Left hindlimb (tissue), 1 donor: ENCODE results near the gene LARP7.
"Not testable (repeated sequence)": the region's sequence is repeated elsewhere in the genome, so short reads cannot be mapped to it uniquely, and the experiment has no call there.

Source experiments
- DNase-seq: peaks from one replicate; pipeline ENCODE4 v3.0.0-alpha.2; 2018

LARP7 gene

GRCh38 chr4:112636688-112637551 lies at the start of gene LARP7, which contains the start of gene ZGRF1:
Gene LARP7 (plus strand): TSS chr4:112637143. CDS start chr4:112644670, 7,527 bp downstream.
Gene ZGRF1 (minus strand): TSS chr4:112636909. CDS start chr4:112633176, 3,733 bp downstream.
- DNase-seq, result peak; percentile 100

DNA sequence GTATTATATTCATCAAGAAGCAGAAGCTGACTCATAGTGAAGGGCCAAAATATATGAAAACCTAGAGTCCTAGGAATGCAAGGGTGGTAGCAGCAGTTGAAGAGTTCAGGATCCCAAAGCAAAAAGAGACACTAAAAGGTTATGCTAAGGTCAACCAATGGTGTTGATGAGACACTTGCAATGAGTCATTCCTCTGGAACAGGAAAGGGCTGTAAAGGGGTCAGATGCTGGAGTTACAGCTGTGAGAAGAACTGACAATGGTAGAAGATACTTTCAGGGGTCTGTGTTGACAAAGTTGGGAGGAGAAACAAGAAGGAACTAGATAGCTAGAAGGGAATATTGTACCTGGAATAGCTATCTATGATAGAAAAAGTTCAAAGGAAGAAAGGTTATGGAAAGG lies 47.7 kb upstream of the LARP7 start:
- no peak for DNase-seq

DNA sequence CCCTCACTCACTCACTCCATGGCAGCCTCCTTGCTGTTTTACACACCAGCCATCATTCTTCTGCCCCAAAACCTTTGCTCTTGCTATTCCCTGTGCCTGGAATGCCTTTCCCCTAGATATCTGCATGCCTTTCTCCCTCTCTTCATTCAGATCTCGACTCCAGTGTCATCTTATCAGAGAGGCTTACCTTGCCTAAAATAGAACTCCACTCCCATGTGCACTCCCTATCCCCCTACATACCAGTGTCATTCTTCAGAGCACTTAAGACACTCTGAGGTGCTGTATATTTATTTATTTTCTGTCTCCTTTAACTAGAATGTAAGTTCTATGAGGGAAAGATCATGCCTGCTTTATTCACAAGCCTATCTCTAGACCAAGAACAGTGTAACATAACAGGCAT lies 45.4 kb upstream of the LARP7 start:
- no peak for DNase-seq

DNA sequence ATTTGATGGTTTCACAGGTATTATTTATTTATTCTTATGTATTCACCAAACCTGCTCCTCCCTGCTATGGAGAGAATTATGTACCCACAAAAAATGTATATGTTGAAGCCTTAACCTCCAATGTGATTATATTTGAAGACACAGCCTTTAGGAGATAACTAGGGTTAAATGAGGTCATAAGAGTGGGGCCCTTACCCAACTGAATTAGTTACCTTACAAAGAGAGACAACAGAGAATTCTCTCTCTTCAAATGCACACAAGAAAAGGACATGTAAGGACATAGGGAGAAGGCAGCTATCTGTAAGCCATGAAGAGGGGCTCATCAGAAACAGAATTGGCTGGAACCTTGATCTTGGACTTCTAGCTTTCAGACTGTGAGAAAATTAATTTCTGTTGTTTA lies 44.2 kb upstream of the LARP7 start:
- no peak for DNase-seq

DNA sequence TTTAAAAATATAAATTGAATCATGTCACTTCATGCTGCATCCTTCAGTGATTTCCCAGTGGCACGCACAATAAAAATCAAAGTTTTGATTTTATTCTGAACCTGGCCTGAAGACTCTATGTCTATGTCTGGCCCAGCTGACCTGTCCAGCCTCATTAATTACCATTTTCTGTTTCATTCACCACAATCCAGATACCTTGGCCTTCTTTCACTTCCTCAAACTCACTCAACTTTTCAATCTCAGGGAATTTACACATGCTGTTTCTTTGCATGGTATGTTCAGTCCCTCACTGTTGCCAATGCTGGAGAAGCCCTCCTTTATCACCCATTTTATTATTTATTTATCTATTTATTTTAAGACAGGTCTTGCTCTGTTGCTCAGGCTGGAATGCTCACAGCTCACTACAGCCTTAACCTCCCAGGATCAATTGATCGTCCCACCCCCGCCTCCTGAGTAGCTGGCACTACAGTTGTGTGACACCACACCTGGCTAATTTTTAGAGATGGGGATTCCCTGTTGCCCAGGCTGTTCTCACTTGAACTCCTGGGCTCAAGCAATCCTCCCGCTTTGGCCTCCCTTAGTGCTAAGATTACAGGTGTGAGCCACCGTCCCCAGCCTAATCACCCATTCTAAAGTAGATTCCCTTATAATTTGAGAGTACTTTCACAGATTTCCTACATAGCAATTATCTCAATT lies 43.4 kb upstream of the LARP7 start:
- no peak for DNase-seq

GRCh38 chr4:112594993-112595392 lies 42.0 kb upstream of the LARP7 start:
- DNase-seq, result no peak

- DNase-seq, result peak; percentile 37
These were observed 32.4 kb upstream of the LARP7 start for GRCh38 chr4:112604589-112604988.

DNA sequence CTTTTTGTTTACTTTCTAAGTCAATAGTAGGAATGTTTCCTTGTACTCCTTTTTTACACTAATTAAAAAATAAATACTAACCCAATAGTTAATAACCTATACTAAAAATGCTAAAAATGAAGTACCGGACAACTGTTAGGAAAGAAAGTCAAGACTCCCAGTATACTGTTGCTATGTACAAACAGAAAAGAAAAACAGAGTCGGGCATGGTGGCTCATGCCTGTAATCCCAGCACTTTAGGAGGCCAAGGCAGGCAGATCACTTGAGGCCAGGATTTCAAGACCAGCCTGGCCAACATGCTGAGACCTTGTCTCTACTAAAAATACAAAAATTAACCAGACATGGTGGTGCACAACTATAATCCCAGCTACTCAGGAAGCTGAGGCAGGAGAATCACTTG lies 24.1 kb upstream of the LARP7 start:
- DNase-seq, result not testable (repeated sequence)

- no peak for DNase-seq
These were observed 20.0 kb upstream of the LARP7 start for GRCh38 chr4:112616984-112617383.

DNA sequence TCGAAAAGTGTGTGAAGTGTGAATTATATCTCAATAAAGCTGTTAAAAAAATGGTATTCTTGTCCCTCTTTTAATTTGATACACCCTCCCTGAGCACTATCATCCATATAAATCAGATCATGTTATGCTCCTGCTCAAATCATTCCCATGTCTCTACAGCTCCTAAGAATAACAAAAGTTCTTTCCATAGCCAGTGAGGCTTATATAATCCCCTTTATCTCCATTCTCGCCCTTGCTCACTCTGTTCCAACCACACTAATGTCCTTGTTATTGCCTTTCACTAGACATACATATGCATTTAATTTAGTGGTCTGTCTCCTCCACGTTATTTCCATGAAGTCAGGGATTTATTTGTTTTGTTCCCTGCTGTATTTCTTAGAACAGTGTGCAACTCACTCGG lies 10.7 kb upstream of the LARP7 start:
- DNase-seq, result no peak

DNA sequence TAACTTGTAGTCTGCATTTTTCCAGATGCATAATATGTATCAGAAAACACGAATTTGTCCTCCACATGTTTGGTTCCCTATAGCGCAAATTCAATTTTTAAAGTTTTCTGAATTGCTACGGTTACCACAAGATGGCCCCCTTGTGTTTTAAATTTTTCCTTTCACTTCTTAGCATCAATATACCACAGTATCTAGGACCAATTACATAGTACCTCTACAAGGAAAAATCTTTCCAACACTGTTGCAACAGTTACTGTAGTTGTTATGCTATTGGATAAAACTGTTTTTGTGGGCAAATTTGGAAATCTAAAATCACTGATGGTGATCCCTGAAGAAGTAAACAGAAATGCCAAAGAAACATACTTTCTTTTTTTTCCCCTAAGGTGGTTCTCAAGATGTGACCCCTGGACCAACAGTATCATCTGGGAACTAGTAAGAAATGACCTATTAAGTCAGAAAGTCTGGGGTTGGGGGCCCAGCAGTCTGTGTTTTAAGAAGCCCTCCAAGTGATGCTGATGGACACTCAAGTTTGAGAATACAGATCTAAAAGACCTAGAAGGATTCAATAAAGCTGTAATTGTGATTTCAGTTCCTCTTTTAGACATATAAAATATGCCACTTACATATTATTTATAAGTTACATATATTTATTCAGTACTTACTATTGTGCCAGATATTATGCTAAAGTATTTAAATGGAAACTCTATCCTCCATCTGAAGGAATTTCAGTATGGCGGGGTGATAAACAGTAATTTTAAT lies 3.3 kb upstream of the LARP7 start:
- DNase-seq, result no peak

- no peak for DNase-seq
These were observed 566 bp downstream of the LARP7 start for GRCh38 chr4:112637552-112637866.

GRCh38 chr4:112642526-112642925 lies 5.6 kb downstream of the LARP7 start:
- DNase-seq, result no peak

- not testable (repeated sequence) for DNase-seq
These were observed 7.9 kb downstream of the LARP7 start for GRCh38 chr4:112644595-112645535.

DNA sequence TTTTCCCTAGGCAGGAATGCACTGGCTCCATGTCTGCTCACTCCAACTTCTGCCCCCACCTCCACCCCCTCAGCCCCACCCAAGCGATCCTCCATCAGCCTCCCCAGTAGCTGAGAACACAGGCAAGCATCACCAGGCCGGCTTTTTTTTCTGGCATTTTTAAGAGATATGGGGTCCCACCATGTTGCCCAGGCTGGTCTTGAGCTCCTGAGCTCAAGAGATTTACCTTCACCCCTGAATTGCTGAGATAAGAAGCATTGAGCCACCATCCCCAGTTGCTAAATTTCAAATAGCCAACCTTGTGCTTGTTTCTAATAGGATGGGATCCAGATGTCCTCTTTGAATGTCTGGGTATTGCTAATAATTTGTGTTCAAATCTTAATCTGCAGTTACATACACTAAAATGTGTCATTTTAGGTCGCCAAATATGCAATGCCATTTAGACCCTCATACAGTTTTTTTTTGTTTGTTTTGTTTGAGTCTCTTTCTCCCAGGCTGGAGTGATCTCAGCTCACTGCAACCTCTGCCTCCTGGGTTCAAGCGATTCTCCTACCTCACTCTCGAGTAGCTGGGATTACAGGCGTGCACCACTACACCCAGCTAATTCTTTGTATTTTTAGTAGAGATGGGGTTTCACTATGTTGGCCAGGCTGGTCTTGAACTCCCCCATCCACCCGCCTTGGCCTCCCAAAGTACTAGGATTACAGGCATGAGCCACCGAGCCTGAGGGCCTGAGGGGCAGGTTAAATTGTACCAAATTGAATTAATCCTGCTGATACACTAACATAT lies 8.8 kb downstream of the LARP7 start:
- no peak for DNase-seq

- no peak for DNase-seq
These were observed 9.9 kb downstream of the LARP7 start for GRCh38 chr4:112646632-112647537.

DNA sequence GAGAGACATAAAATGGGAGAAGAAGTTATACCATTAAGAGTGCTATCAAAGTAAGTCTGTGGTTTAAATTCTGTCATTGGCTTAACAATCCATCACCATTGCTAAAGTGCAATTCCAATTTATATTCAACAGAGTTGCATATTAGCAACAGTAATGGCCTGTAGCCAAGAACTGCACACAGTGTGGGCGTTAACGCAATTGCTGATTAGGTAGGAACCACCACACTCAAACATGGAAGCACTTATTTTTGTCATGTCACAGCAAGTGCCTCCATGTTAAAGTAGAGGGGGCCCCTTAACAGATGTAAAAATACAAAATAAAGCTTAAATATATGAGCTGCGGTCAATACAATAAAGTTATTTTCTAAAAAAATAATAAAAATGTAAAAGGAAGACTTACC lies 10.8 kb downstream of the LARP7 start:
- DNase-seq, result no peak

DNA sequence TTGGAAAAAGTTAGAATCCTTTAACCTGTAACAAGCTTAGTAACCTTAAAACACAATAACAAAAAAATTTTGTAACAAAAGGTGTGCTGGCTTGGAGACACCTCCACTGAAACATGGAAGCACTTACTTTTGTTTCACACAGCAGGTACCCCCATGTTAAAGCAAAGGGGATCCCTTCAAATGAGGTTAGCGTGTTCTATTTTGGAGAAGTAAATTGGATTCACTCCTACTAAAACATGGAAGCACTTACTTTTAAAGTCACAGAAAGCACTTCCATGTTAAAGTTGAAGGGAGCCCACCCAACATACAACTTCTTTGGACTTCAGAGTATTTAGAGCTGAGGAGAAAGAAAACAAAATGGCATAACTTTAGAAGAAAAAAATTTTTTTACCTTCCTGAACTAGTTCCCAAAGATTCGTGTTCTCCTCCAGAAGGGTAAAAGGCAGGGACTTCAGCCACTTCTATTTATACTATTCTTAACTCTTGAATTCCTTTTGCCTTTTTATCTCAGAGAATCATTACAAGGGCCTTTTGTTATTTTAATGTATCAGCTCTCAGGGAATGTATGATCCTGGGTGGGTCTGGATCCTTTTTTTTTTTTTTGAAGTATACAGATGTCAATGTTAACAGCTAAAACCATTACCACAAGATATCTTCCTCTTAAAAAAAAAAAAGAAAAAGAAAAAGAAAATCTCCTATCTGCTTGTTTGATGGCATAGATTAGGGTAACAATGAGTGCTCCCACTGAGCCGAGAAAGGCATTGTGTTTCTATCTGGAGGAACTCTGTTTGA lies 11.5 kb downstream of the LARP7 start:
- DNase-seq, result no peak

GRCh38 chr4:112649055-112649408 lies 12.1 kb downstream of the LARP7 start:
- no peak for DNase-seq

DNA sequence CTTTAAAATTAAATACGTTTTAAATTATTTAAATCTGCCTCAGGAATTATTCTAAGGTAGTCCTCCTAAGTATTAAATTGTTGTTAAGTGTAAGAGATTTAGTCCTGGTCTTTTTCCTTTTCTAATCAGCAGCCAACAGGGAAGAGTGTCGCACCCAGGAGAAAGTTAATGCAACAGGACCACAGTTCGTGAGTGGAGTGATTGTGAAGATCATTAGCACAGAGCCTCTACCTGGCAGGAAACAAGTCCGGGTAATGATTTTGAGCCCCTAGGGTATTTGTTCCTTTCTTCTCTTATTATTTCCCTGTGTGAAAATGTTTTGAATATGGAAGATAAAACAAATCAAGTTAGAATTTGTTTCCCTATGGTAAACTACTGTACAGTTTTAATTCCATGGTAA lies 13.4 kb downstream of the LARP7 start:
- DNase-seq, result no peak
